ENCODE measurements around the gene LILRB3.
"Not testable (repeated sequence)": the region's sequence is repeated elsewhere in the genome, so short reads cannot be mapped to it uniquely, and the experiment has no call there.

LILRB3 gene

DNA sequence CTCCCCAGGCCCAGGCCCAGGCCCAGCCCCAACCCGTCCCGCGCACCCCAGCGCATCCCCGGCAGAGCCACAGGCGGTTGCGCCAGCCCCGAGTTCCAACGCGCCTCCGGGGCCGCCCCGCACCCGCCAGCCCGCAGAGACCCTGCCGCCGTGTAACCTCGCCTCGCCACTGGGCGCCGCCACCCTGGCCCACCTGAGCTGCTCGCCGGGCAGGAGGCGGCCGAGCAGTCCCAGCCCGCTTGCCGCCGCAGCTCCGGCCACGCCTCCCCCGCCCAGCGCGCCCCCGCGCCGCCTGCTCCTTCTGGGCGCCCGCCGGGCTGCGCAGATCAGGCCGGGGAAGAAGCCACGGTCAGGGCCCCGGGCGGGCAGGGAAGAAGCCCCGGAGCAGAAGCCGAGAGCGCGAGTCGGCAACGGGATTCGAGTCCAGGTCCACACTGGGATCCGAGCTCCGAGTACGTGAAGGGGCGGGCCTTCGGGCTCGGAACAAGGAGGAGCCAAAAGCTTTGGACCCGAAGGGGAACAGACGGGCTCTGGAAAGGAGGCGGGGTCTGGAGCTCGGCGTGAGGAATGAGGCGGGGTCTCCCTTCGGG is 33.6 kb downstream of the LILRB3 start, which contains the start of gene MBOAT7:
Gene MBOAT7 (minus strand): TSS at position 436 of the 590 bp plus-strand sequence. CDS start 1,072 bp downstream, outside the sequence.
- DNase-seq, result peak; percentile 87

DNA sequence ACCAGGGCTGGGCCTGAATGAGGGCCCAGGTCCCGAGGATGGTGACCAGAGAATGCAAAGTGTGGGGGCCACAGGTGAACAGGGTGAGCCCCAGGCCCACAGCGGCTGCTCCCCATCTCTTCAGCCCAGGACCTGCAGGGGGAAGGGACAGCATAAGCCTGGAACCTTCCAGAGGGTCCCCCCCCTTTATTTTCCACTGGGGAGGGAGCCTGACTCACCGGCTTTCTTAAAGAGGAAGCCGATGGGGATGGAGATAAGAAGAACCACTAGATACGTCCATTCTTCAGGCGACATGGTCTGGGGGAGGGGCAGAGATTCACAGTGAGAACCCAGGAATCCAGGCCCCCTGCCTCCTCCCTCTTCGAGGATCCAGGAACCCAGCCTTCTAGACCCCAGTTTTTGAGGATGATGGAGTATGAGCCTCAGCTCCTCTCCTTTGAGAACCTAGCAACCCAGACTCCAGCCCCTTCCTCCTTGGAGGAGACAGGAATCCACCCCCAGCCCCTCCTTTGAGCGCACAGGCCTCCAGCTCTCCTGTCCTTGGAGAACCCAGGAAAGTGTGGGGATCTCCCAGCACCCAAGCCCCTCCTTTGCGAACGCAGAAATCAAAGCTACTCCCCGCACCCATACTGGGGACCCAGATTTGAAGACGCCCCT is 34.5 kb downstream of the LILRB3 start:
- no peak for DNase-seq

DNA sequence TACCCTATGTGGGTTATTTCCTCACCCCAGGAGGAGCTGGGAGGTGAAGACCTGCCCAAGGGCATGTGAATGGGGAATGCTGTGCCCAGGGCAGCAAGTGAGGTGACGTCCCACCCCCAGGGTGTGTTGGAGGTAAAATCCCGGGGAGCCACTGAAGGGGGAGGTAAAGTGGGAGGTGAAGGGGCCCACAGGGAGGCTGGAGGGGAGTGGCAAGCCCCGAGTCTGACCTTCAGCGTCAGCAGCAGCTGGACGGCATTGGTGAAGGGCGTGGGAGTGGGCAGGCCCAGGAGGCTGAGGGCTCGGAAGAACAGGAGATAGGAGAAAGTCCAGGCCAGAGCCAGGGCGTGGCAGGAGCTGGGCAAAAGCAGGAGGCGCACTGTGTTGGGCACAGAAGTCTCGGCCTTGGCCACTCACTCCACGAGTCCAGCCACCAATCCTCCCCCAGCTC is 35.8 kb downstream of the LILRB3 start:
- no peak for DNase-seq

DNA sequence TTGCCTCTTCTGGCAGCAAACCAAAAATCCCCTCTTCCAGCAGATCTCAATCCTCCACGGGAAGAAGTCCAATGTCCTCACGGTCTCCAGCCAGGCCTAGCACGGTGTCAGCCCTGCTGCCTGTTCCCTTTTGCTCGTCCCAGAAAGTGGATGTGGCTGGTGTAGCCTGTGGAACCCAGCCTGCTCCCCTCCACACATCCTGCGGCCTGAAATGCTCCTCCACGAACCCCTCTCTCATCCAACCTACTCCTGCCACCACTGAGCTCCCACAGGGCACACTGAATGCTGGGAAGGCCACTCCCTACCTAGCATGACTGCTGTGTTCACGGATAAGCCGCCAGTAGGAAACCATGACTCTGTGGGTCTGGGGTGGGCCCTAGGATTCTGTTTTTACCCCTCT is 36.5 kb downstream of the LILRB3 start:
- DNase-seq, result no peak

DNA sequence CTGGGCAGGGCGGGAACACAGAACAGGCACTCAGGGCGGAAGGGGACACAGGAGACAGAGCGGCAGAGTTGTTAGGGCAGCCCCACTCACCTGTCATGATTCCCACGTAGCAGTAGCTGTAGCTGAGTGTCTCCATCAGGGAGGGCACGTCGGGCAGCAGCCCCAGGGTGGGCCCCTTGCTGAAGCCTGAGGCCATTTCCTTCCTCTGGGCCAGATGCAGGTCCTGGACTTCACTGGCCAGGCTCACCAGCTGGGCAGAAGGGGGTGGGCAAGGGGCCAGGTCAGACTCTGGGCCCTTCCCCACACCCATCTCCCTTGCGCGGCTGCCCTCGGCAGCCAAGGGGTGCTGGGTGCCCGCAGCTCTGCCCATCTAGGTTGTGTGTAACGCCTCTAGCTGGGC is 39.4 kb downstream of the LILRB3 start:
- DNase-seq, result no peak

DNA sequence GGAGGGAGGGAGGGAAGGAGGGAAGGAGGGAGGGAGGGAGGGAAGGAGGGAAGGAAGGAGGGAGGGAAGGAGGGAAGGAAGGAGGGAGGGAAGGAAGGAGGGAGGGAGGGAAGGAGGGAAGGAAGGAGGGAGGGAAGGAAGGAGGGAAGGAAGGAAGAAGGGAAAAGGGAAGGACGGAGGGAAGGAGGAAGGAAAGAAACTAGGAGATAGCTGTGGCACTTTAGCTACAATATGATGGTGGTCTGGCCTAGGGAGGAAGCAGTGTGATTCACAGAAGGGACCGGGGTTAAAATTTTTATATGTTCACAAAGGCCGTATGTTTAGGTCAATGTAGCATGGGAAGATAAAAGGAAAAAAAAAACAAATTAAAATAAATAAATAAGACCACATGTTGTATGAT is 40.9 kb downstream of the LILRB3 start:
- not testable (repeated sequence) for DNase-seq

DNA sequence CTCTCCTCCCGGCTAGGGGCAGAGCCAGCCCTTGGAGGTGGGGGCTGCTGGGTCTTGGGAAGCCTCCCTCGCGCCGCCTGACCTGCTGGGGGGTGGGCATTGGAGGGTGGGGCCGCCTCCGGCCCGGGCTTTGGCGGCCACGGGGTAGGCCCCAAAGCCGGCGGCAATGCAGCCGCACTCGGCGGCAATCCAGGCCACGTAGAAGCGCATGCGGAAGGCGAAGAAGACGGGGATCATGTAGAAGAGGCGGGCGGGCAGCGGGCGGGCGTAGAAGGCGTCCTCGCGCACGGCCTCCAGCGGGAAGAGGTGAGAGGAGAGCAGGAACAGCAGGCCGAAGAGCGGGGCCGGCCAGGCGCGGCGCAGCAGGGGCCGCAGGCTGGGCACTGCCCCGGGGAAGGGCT is 42.1 kb downstream of the LILRB3 start:
- DNase-seq, result no peak

DNA sequence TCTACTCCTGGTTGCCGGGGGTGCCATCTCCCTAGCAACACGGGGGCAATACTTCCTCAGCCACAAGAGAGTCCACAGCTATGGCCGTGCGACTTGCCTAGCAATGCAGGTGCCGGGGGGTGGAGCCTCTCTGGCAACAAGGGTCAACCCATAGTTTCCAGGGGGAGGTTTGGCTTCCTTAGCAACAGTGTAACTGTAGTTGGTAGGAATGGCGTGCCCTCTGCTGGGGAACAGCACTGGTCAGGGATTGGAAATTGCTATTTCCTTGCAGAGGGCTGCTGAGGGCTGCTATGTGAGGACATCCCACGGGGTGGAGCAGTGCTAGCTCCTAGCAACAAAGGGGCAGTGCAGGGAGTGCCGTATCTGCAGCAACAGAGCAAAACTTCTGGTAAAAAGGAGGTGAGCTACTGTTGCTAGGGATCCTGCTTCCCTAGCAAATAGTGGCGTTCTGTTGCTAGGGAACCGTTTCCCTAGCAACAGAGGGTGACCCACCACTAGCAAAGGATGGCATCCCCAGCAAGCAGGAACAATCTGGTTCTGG is 42.8 kb downstream of the LILRB3 start:
- DNase-seq, result peak; percentile 66

DNA sequence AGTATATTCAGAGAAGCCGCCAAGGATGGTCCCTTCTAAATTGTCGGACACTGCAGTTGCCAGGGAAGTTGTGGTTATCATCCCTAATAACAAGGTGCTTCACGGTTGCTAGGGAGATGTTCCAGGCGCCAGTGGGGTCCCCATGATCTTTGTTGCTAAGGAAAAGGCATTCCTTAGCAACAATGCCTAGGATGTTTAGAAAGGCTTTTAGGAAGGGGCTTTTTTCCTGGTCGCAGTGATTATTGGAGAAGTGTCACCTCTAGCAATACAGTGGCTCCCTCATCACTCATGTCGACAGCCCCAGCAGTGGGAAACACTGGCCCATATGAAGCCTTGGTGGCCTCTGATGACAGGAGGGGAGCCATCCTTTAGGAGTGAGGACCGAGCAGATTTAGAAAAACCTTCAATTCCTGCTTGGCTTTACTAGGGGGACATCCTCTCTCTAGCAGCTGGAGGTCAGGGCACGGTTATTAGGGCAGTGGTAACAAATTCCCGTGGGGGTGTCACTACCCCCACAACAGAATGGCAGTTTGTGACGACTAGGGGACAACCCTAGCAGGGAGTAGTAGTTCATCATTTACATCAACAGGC is 43.5 kb downstream of the LILRB3 start:
- DNase-seq, result no peak

DNA sequence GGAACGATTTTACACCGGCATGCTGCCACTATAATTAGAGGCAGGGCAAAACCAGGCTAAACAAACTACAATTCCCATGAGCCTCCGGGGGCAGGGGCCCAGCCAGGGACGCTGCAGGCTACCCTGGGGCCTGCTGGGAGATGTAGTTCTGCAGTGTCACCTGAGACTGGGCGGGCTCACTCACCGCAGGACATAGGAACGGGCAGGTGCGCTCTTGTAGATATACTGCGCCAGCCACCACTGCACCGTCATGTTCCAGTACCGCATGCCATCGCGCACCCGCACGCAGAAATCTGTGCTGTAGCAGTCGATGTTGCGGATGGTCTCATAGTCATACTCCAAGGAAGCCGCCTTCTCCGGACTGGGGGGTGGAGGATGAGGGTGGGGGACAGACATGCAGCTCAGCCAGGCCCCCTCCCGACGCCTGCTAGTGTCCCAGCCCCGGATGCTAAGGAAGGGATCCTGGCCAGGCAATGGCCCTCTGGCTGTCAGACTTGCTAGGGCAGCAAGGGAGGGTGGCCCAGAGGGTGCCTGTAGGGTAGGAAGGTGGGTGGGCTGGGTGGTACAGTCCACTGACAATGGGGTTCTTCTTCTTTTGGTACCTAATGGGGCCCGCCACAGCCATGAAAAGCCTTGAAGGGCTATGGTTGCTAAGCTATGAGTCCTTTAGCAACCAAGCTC is 44.1 kb downstream of the LILRB3 start:
- no peak for DNase-seq

DNA sequence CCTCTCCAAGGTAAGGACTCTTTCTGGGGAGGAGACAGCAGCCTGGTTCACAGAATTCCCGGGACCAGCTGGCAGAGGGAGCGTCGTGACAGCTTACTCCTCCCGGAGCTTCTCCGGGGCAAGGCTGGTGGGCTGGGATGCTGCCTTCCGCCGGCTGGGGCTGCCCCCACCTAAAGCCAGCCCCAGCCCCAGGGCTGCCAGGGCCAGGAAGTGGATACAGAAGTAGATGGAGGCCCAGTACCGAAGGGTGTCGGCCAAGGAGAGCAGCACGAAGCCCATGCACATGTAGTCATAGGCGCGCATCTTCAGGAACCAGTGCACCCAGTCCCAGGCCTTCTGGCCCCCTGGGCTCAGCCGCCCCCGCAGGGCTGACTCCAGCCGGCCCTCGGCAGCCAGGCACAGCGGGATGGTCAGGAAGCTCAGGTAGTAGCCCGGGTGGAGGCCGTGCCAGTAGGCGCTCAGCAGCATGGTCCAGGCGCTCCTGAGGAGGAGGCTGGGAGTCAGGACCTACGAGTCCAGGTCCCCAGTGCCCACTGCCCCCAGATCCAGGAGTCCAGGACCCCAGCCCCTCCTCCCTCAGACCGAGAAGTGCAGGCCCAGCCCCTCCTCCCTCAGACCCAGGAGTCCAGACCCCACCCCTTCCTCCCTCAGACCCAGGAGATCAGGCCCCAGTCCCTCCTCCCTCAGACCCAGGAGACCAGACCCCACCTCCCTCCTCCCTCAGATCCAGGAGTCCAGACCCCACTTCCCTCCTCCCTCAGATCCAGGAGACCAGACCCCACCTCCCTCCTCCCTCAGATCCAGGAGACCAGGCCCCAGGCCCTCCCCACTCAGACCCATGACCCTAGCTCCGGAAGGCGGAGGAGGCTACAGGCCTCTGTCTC is 48.6 kb downstream of the LILRB3 start:
- no peak for DNase-seq

DNA sequence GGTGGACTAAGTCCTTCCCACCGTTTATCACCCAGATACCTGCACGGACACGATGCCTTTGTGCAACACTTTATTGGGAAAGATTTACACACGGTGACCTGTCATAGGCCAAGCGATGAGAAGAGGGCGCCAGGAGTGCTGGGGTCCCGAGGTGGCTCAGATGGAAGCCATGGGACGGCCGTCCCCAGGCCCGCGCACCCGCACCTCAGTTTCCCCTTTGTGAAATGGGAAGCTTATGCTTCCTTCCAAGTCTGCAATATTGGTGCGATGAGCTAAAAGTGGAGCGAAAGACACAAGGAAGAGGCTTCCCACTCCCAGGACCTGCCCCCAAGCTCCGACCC is 49.5 kb downstream of the LILRB3 start:
- no peak for DNase-seq

DNA sequence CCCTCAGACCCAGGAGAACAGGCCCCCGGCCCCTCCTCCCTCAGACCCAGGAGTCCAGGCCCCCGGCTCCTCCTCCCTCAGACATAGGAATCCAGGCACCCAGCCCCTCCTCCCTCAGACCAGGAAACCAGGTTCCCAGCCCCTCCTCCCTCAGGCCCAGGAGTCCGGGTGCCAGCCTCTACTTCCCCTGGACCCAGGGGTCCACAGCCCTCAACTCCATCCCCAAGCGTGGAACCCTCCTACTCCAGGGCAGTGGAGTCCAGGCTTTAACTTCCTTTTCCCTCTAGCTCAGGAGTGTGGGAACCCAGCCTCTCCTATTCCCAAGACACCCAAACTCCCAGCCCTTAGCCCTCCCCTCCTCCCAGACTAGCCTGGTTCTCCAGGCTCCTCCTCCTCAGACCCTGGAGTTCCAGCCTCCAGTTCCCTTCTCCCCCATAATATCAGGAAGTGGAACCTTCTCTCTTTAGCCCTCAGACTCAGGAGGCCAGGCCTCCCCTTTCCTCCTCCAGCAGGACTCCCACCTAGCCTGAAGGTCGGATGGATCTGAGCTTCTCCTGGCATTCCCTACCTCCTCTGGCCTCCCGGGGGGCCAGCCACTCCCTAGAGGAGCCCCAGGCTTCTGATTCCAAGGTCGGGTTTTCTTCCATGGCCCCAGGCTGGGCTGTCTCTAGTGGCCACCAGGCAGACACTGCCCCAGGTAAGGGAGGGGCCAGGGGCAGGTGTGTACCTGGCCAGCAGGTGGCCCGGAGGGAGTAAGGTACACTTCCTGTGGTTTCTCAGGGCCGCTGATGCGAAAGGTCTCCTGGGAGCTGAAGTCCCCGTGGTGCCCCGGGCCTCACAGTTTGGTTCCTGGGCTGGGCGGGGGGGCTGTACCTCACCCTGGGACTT is 50.1 kb downstream of the LILRB3 start, which contains the start of gene TMC4:
Gene TMC4 (minus strand): TSS at position 690 of the 888 bp plus-strand sequence. CDS start 43 bp downstream, at position 647.
- peak; percentile 85 for DNase-seq

DNA sequence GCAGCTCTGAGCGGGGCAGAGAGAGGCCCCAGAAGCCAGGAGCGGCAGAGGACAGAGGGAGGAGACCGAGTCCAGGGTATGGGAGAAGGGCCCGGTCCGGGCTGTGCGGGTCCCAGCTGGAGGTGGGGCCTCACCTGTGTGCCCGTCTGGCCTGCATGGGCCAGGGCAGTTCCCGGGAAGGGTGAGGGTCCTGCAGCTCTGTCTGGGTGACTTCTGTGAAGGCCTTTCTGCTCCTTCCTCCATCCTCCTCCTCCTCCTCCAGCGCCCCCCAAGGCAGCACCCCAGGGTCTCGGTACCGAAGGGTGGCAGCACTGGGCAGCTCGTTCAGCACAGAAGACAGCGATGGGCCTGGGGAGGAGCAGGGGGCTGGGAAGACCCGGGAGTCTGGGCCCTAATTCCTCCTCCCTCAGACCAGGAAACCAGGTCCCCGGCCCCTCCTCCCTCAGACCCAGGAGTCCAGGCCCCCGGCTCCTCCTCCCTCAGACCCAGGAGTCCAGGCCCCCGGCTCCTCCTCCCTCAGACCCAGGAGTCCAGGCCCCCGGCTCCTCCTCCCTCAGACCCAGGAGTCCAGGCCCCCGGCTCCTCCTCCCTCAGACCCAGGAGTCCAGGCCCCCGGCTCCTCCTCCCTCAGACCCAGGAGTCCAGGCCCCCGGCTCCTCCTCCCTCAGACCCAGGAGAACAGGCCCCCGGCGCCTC is 50.9 kb downstream of the LILRB3 start:
- not testable (repeated sequence) for DNase-seq

DNA sequence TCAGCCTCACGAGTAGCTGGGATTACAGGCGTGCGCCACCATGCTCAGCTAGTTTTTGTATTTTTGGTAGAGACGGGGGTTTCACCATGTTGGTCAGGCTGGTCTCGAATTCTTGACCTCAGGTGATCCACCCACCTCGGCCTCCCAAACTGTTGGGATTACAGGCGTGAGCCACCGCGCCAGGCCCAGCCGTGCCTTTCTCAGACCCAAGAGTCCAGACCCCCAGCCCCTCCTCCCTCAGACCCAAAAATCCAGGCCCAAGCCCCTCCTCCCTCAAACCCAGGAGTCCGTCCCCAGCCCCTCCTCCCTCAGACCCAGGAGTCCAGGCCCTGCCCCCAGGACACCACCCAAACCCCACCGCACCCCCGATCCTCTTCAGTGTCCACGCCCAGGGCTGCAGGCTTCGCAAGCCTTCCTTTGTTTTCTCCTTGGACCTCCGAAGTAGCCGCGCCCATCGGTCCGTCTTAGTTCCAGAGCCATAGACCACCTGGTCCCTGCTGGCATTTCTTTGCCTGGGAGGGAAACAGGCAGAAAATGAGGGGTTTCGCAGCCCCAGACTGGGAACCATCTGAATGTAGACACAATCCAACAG is 53.6 kb downstream of the LILRB3 start:
- no peak for DNase-seq

DNA sequence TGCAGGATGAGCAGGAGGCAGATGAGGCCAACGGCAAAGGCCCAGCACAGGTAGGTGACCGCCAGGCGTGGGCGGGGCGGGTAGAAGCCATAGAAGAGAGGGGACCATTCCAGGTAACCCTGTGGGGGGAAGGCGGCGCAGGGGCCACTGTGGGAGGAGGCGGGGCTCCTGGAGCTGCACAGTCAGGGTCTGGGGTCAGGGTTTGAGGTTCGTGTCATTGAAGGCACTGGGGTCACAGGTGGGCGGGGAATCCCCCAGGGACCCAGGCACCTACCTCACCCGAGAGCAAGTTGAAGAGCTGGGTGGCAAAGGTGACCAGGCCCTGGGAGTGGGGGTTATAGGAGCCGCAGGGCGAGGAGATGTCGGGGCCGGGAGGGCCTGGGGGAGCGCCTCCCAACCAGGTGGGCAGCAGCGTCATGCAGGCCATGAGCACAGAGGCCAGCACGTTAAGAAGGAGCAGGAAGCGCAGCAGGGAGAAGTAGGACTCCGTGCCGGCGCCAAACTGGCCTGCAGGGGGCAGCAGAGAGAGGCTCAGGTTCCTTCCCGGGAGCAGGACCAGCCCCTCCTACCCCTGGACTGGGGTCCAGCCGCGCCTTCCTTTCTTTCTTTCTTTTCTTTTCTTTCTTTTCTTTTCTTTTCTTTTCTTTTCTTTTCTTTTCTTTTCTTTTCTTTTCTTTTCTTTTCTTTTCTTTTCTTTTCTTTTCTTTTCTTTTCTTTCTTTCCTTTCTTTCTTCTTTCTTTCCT is 54.5 kb downstream of the LILRB3 start:
- DNase-seq, result peak; percentile 90
